AG09309 (cell line): ENCODE results near the gene FOXD1.

Source experiments
- DNase-seq: peaks from one replicate; pipeline ENCODE4 v3.0.0-alpha.2; 2010; ENCODE audit warnings: low read depth
- H3K4me3 ChIP-seq: 2 replicates; pipeline ENCODE4 v1.5.1; 2011; ENCODE audit warnings: mild to moderate bottlenecking, low read depth, low read length, moderate library complexity; ENCODE audit not compliant: control insufficient read depth
- CTCF ChIP-seq: IDR thresholded peaks from 2 replicates; pipeline ENCODE4 v1.5.1; 2011; ENCODE audit warnings: mild to moderate bottlenecking, low read depth, low read length, inconsistent platforms; ENCODE audit not compliant: insufficient read depth, control insufficient read depth; ENCODE audit errors: missing control alignments

FOXD1 gene

GRCh38 chr5:73419117-73419464, 29.5 kb downstream of the FOXD1 start:
- TF ChIP-seq CTCF = no peak

GRCh38 chr5:73418244-73418691, 30.3 kb downstream of the FOXD1 start:
- H3K4me3 ChIP-seq = no peak overlapping the region
- TF ChIP-seq CTCF = no peak
- DNase-seq = no peak

More at GRCh38 chr5:73419117-73419464, 29.5 kb downstream of the FOXD1 start:
- H3K4me3 ChIP-seq = no peak overlapping the region
- DNase-seq = no peak

DNA sequence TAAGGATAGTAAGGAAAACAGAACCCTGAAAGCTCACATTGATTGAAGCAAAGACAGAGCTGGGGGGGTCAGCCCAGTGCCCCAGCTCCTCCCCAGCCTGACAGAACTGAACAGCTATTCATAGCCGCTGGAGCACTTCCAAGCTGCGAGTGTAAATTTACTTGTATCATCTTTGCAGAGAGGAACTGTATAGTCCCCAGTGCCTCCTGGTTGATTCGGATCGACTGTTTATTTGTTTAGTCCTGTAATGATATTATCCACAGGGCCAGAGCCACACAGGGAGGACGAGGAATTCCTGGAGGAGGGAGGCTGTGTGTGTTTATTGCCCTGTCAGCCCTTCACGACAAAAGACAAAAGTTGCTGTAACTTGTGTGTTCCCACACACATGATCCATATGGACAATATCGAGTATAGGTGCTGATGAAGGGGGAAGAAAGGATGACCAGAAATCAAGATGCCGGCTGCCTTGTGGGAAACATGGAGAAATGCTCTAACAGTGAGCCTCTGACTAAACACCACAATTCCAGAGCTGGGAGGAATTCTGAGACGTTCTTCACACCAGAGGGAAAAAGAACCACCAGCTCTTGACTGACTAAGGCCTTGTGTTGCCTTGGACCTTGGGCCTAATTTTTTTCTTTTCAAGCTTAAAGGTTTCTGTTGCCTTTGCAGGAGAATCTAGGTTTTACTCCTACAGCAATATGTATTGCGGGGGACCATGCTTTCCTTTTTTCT, 31.1 kb downstream of the FOXD1 start:
- no peak overlapping the region for H3K4me3 ChIP-seq
- TF ChIP-seq CTCF = no peak
- DNase-seq = no peak

- TF ChIP-seq CTCF = no peak
Observed at GRCh38 chr5:73415617-73416016, 33.0 kb downstream of the FOXD1 start.

GRCh38 chr5:73415171-73415570, 33.4 kb downstream of the FOXD1 start:
- no peak overlapping the region for H3K4me3 ChIP-seq
- TF ChIP-seq CTCF = no peak
- no peak for DNase-seq

More at GRCh38 chr5:73415617-73416016, 33.0 kb downstream of the FOXD1 start:
- no peak overlapping the region for H3K4me3 ChIP-seq
- no peak for DNase-seq

GRCh38 chr5:73412597-73412988, 36.0 kb downstream of the FOXD1 start:
- TF ChIP-seq CTCF = no peak
- DNase-seq = no peak
- H3K4me3 ChIP-seq = no peak overlapping the region
